ENCODE data around the gene CNR1.
"Not testable (repeated sequence)": the region's sequence is repeated elsewhere in the genome, so short reads cannot be mapped to it uniquely, and the experiment has no call there.

Gene CNR1

DNA sequence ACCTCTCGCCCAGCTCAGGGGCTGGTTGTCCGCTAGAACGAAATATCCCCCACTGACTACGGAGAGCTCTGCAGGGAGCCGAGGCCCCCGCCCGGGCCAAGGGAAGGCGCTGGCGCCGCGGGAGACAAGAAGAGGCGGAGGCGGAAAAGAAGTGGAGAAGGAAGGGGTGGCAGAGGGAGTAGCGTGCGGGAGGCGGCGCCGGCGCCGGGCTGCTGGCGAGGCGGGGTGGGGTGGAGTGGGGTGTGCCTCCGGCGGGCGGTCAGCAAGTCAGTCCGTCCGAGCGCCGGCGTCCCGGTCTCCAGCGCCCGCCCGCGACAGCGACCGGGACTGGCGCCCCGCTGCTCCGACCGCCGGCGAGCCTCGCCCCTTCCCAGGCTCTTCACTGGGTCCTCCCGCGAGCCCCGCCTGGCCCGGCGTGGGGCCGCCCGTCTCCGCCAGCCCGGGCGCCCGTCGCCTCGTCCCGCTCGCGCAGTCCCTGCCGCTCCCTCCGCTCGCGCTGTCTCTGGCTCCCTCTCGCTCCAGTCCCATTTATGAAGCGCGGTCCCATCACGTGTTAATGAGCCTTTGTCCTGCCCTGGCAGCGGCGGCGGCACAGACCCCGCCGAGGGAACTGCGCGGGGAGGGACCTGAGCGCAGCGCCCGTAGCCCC lies at the start of gene CNR1:
Gene CNR1, minus strand, starts transcription at position 504 of the 649 bp plus-strand sequence. CDS start 21,073 bp downstream, outside the sequence.
- no peak for DNase-seq

DNA sequence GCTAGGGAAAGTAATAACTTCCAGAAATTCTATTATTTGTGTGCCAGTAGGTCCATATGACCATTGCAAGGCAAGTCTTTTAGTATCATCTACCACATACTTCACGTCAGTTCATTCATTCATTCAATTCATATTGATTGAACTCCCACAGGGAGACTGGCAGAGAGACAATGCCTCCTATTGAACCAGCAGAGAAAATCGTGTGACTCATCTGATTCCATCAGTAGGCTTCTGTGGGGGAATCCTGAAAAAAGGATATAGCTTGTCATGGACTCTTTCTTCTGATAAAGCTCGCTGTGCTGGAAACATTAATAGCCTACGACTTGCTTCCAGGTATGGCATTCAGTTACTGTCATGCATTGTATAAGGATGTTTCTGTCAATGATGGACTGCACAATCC lies 45.3 kb upstream of the CNR1 start:
- no peak for DNase-seq

- no peak for DNase-seq
Observed at GRCh38 chr6:88209301-88209700, 43.2 kb upstream of the CNR1 start.

- no peak for DNase-seq
Observed at GRCh38 chr6:88208726-88209125, 42.6 kb upstream of the CNR1 start.

DNA sequence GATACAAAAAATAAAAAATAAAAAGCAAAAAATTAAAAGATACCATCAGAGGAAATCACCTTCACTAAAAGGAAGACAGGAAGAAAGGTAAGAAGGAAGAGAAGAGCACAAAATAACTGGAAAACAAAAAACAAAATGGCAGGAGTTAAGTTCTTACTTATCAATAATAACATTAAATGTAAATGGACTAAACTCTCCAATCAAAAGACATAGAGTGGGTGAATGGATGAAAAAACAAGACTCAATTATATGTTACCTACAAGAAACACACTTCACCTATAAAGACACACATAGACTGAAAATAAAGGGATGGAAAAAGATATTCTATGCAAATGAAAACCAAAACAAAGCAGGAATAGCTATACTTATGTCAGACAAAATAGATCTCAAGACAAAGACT lies 35.6 kb upstream of the CNR1 start:
- DNase-seq = not testable (repeated sequence)

DNA sequence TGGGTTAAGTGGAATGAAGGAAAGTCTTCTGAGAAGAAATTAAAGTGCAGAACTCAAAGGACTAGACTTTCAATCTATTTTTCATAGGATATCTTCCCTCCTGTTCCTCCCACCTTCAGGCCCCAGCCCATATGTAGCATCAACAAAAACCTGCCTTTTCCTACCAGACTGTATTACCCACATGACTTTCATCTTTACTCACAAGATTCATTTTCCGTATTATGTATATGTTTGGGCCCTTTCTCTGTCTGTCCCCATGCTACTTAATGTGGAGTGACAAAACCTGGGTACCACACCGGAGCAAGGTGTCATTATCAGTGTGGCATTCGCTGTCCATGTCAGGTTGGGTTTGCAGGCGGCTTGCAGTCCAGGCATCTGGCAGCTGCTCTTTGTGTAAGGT lies 18.8 kb upstream of the CNR1 start:
- DNase-seq = no peak

GRCh38 chr6:88183471-88183870 lies 17.3 kb upstream of the CNR1 start:
- DNase-seq = no peak

- DNase-seq = no peak
Observed at GRCh38 chr6:88179692-88180091, 13.5 kb upstream of the CNR1 start.

DNA sequence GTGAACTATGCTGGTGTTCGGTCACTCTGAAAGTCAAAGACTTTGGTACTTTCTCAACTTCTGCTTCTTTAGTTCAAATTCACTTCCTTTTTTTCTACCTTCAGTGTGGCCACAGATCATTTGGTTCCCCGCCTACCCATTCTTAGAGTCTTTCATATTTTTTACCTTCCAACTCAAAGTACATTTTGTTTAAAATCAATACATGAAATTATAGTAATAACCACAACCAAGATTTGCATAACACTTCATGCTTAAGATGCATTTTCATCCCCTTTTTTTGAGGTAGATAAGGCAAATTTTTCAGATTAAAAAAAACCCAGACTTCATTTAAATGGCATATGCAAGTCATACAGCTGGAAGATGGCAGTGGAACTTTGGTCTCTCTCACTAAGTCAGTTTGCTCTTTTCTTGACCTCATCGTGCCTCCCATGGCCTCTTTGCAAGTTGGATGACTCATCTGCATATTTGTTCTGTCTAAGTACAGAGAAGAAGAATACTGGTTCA lies 11.9 kb upstream of the CNR1 start:
- DNase-seq = no peak

- DNase-seq = no peak
Observed at GRCh38 chr6:88174906-88175305, 8.8 kb upstream of the CNR1 start.

- DNase-seq = no peak
Observed at GRCh38 chr6:88171312-88171711, 5.2 kb upstream of the CNR1 start.

GRCh38 chr6:88168362-88168761 lies 2.2 kb upstream of the CNR1 start:
- no peak for DNase-seq

DNA sequence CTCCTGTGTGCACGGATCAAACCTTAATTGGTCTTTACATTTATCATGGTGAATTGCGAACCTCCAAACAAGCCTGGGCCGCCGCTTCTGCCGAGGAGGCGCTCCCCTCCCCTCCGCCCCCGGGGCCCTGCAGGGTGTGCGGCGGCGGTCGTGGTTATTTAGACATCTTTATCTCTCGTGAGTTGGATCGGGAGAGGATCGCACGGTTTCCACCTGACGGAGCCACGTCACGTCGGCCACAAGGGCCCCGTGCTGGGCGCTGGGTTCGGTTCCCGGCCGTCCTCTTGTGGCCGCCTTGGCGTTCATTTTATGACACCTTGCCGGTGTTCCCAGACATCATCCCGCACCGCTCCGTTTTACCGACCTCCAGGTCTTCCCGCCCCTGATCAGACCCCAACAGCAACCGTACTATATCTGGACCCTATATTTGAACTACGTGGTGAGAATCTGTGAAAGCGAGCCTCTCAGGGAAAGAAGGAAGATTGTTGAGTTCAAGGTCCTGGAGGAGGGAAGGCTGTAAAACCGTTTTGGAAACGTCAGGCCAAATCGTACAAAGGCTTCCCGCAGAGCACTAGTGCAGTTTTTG lies 1.3 kb upstream of the CNR1 start:
- DNase-seq = no peak

- DNase-seq = no peak
Observed at GRCh38 chr6:88166493-88167351, 575 bp upstream of the CNR1 start.

DNA sequence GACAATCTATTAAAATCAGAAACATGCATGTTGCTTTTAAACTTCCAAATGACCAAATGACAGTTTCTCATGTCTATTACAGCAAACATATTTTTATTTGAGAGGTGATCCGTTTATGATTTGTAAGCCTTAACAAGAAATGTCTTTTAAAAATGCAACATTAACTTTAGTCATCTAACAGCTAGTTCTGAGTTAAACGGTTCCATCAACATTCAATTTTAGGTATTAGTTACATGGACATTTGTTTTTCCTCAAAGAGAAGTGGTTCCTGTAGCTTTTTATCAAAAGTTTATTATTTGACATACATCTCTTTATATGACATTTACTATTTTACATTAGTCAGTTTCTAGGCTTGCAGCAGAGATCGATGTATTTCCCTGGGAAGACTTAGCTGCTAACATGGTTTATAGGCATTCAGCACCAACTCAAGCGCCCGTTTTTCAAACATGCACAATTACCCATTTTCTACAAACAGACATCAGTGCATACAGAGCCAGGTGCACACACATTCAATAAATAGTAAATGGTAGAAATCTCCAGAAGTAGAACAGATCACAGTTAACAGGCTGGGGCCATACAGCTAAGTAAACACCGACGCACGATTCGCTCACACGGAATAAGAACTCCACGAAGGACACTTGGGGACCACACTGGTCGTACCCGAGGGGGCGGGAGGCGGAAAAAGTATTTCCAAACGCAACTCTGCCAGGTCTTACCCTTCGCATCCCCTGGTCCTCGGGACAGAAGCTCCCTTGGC lies 882 bp downstream of the CNR1 start:
- no peak for DNase-seq

- no peak for DNase-seq
Observed at GRCh38 chr6:88164061-88164460, 2.1 kb downstream of the CNR1 start.

- DNase-seq = no peak
Observed at GRCh38 chr6:88163616-88164015, 2.5 kb downstream of the CNR1 start.

- no peak for DNase-seq
Observed at GRCh38 chr6:88161940-88162339, 4.2 kb downstream of the CNR1 start.

DNA sequence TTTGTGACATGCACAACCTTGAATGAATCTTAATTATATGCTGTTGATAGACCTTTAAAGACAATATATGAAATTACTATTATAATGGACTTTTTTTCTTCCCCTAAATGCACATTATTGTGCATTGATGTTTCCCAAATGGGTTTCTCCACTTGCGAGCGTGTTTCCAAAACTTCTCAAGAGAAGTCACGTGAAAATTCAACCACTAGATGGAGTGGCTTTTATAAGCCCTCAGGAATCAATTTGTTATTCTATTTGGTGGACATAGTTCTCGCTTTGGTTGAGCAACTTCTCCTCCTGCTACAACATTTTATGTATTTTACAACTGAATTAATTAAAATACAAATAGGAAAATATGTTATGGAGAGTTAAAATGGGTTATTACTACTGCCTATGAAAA lies 9.0 kb downstream of the CNR1 start:
- DNase-seq = no peak

DNA sequence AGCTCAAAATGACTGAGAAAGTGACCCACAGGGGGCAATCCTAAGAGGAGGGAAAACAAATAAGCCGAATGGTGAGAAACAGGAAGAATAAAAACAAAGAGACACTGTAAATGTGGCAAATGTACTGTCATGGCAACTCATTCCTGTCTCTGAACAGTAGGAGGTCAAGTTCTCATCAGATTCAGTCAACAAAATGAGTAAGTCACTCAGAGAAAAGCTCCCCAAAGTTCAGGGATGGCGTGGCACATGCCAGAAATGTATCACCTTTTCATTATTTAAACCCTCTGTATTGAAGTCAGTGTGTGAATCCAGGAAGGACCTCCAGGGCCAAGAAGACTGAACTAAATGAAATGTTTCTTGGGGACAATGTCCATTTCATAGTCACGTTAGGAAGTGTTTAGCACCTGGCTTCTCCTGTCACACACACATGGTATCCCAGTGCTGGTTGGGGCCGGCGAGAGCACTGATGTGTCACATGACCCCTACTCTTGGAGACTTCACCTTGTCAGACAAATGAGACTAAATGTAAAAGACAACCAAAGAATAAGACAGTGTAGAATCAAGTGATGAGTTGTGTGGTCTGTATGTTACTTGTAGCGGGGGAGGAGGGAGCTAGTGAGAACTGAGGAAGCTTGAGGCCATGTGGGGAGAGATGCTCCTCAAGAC lies 20.7 kb downstream of the CNR1 start:
- no peak for DNase-seq

- DNase-seq = no peak
Observed at GRCh38 chr6:88144637-88145297, 21.4 kb downstream of the CNR1 start.
